Breast epithelium (tissue), 4 donors: Measurements from ENCODE around the gene SYF2. TPM values are rescaled to one million over a fixed set of nuclear protein-coding genes. Genes with fewer than 3 reads are reported as not detected.

ENCODE experiments used
- DNase-seq, 2 donors: peaks; one replicate each; pipeline ENCODE4 v3.0.0-alpha.2; 2019; ENCODE audit warnings: low spot score in 2 of 2
- H3K27ac ChIP-seq, 2 donors: fragments of 200-600 bp; sonication (generic) in 1 of 2; one replicate each; pipeline ENCODE4 v1.5.1; 2016 to 2019; ENCODE audit warnings: mild to moderate bottlenecking in 1 of 2
- H3K27me3 ChIP-seq, 2 donors: fragments of 200-600 bp; sonication (generic) in 1 of 2; one replicate each; pipeline versions ENCODE4 v1.5.1 to v1.6.0; 2017 to 2019; ENCODE audit warnings: control low read depth in 1 of 2, mild to moderate bottlenecking in 1 of 2
- H3K36me3 ChIP-seq: fragments of 200-600 bp; one replicate; pipeline ENCODE4 v1.5.1; 2019
- H3K4me1 ChIP-seq, 2 donors: fragments of 200-600 bp; sonication (generic); one replicate each; pipeline ENCODE4 v1.5.1; 2016 to 2019; ENCODE audit warnings: control low read depth in 1 of 2
- H3K4me3 ChIP-seq, 3 donors: fragments of 200-600 bp; sonication (generic); 1 replicate in 2 of 3; 2 replicates in 1 of 3; pipeline ENCODE4 v1.5.1; 2016 to 2019; ENCODE audit warnings: mild to moderate bottlenecking in 3 of 3, moderate library complexity in 2 of 3
- H3K9me3 ChIP-seq, 2 donors: fragments of 200-600 bp; sonication (generic) in 1 of 2; one replicate each; pipeline ENCODE4 v1.5.1; 2016 to 2019; ENCODE audit warnings: control low read depth in 1 of 2
- CTCF ChIP-seq, 3 donors: fragments of 450-650 bp; IDR thresholded peaks; one replicate each; pipeline ENCODE4 v1.5.1; 2016 to 2017; ENCODE audit warnings: antibody characterized with exemption in 3 of 3, mild to moderate bottlenecking in 3 of 3, moderate library complexity in 3 of 3
- POLR2A ChIP-seq: fragments of 450-650 bp; IDR thresholded peaks from one replicate; pipeline ENCODE4 v1.6.1; 2016; ENCODE audit warnings: antibody characterized with exemption, mild to moderate bottlenecking, moderate library complexity
- POLR2AphosphoS5 ChIP-seq, 3 donors: sonication (generic); formaldehyde crosslinking; IDR thresholded peaks; one replicate each; pipeline ENCODE4 v1.6.1; 2017; ENCODE audit warnings: antibody characterized with exemption in 3 of 3
- intact Hi-C: fragments of 100-400 bp; cut with DNase I; formaldehyde crosslinking; loops from one replicate; pipeline ENCODE4 v1.15.1; 2023; ENCODE audit warnings: low total_unique reads
- total RNA-seq, 3 donors: library from RNA; depleted of rRNA; stranded (reverse); fragments of >200 nt; gene quantifications; one replicate each; pipeline ENCODE4 v1.1.0, GENCODE V29; 2016

The SYF2 gene
- total RNA-seq, 3 donors from 2014 or later = 61.3 to 85.0 (median 83.6) TPM

GRCh38 chr1:25246600-25247023 is 14.3 kb upstream of the SYF2 start:
- Histone ChIP-seq H3K4me3 (peak overlapping the region; percentile 78 to 97 (median 85)), H3K27me3 (no peaks in the 10 kb centered on the region), H3K9me3 (no peaks in the 10 kb centered on the region), H3K27ac (peak overlapping the region; percentile 98 to 99), H3K4me1 (peaks cover 0 to 18% of the 10 kb centered on the region in 2 donors), H3K36me3 (peaks cover 4% of the 10 kb centered on the region)
- intact Hi-C loops = loop anchor here (5.0 kb wide), 1 partner anchor 586 kb away; no protein-coding TSS in a partner anchor
- peak in 1 of 3 donors; percentile 24 for TF ChIP-seq POLR2AphosphoS5 (IDR thresholded peaks at IDR 0.05)
- no peak for TF ChIP-seq POLR2A
- peak in 1 of 2 donors; percentile 60 for DNase-seq

- Histone ChIP-seq H3K9me3 (no peaks in the 10 kb centered on the region), H3K27me3 (no peaks in the 10 kb centered on the region), H3K4me1 (peaks cover 0 to 18% of the 10 kb centered on the region in 2 donors), H3K27ac (peak overlapping the region; percentile 98 to 99), H3K4me3 (peak overlapping the region; percentile 78 to 97 (median 85)), H3K36me3 (peaks cover 4% of the 10 kb centered on the region)
- TF ChIP-seq CTCF (IDR thresholded peaks at IDR 0.05) (no peak), POLR2A (no peak), POLR2AphosphoS5 (IDR thresholded peaks at IDR 0.05) (no peak)
- intact Hi-C loops = loop anchor here (5.0 kb wide), 1 partner anchor 586 kb away; no protein-coding TSS in a partner anchor
- no peak for DNase-seq
Measured at GRCh38 chr1:25245809-25246599, 13.7 kb upstream of the SYF2 start.

GRCh38 chr1:25245393-25245792 is 13.1 kb upstream of the SYF2 start:
- peak overlapping the region; percentile 98 to 99 for H3K27ac ChIP-seq
- H3K4me1 ChIP-seq = peaks cover 4 to 24% of the 10 kb centered on the region in 2 donors
- H3K4me3 ChIP-seq = peak overlapping the region; percentile 78 to 97 (median 85)
- no peaks in the 10 kb centered on the region for H3K27me3 ChIP-seq
- intact Hi-C loops = loop anchor here (5.0 kb wide), 1 partner anchor 587 kb away; no protein-coding TSS in a partner anchor
- no peak for DNase-seq
- no peak for TF ChIP-seq POLR2AphosphoS5 (IDR thresholded peaks at IDR 0.05)
- peaks cover 4% of the 10 kb centered on the region for H3K36me3 ChIP-seq
- H3K9me3 ChIP-seq = no peaks in the 10 kb centered on the region

- DNase-seq = no peak
- H3K27me3 ChIP-seq = no peaks in the 10 kb centered on the region
- TF ChIP-seq POLR2AphosphoS5 (IDR thresholded peaks at IDR 0.05) (no peak), POLR2A (no peak), CTCF (IDR thresholded peaks at IDR 0.05) (no peak)
- H3K4me1 ChIP-seq = peaks cover 7 to 26% of the 10 kb centered on the region in 2 donors
- H3K9me3 ChIP-seq = no peaks in the 10 kb centered on the region
- no peak overlapping the region for H3K4me3 ChIP-seq
- H3K36me3 ChIP-seq = peaks cover 4% of the 10 kb centered on the region
- intact Hi-C loops = no loop called here
- no peak overlapping the region for H3K27ac ChIP-seq
Measured at GRCh38 chr1:25243907-25244306, 11.6 kb upstream of the SYF2 start.

GRCh38 chr1:25239681-25240541 is 7.6 kb upstream of the SYF2 start:
- Histone ChIP-seq H3K9me3 (no peaks in the 10 kb centered on the region), H3K27ac (peak overlapping the region; percentile 93 to 97), H3K4me1 (peaks cover 7 to 22% of the 10 kb centered on the region in 2 donors), H3K4me3 (peak overlapping the region; percentile 37 to 71 (median 54)), H3K27me3 (no peaks in the 10 kb centered on the region), H3K36me3 (peaks cover 4% of the 10 kb centered on the region)
- TF ChIP-seq POLR2AphosphoS5 (IDR thresholded peaks at IDR 0.05) (peak; percentile 74 to 81 (median 76)), CTCF (IDR thresholded peaks at IDR 0.05) (peak; percentile 64 to 83 (median 75)), POLR2A (no peak)
- intact Hi-C loops = no loop called here
- peak; percentile 93 to 94 for DNase-seq
